Measurements from ENCODE around the gene ATL1.

The ATL1 gene

GRCh38 chr14:50531595-50532501 is 28.1 kb upstream of the ATL1 start (continued):
- no peak for TF ChIP-seq ZNF292 (tag by site-specific recombination; IDR thresholded peaks at IDR 0.05; ENCODE audit: borderline replicate concordance, low read depth)
- TF ChIP-seq ZNF10 (tag by site-specific recombination; IDR thresholded peaks at IDR 0.05): no peak
- no peak for TF ChIP-seq ZNF248 (tag by site-specific recombination; IDR thresholded peaks at IDR 0.05)
- peak; percentile 59 for TF ChIP-seq PRDM10 (tag by site-specific recombination; IDR thresholded peaks at IDR 0.05)
- no peak for TF ChIP-seq ZNF501 (tag by site-specific recombination; IDR thresholded peaks at IDR 0.05)
- no peak for TF ChIP-seq REPIN1 (tag by site-specific recombination; IDR thresholded peaks at IDR 0.05; ENCODE audit: low read depth)
- TF ChIP-seq ZNF37A (tag by site-specific recombination; IDR thresholded peaks at IDR 0.05): no peak
- TF ChIP-seq ATF2 (tag by site-specific recombination; IDR thresholded peaks at IDR 0.05; ENCODE audit: low read depth): no peak
- TF ChIP-seq ZBTB48 (tag by site-specific recombination; IDR thresholded peaks at IDR 0.05): peak; percentile 71; the same call in 1 of the 2 replicates
- TF ChIP-seq ZFP41 (tag by site-specific recombination; IDR thresholded peaks at IDR 0.05; ENCODE audit: borderline replicate concordance): no peak
- TF ChIP-seq ZNF214 (tag by site-specific recombination; IDR thresholded peaks at IDR 0.05; ENCODE audit: borderline replicate concordance): no peak
- TF ChIP-seq ZNF335 (tag by site-specific recombination; conservative IDR thresholded peaks at IDR 0.05): peak; percentile 95
- no peak for TF ChIP-seq ZNF274 (IDR thresholded peaks at IDR 0.05; ENCODE audit: low read length)
- no peak for TF ChIP-seq ZNF274 (tag by site-specific recombination; IDR thresholded peaks at IDR 0.05; ENCODE audit: borderline replicate concordance)
- TF ChIP-seq ZBTB21 (tag by site-specific recombination; IDR thresholded peaks at IDR 0.05): no peak
- TF ChIP-seq ZNF266 (tag by site-specific recombination; IDR thresholded peaks at IDR 0.05; ENCODE audit: low read depth): no peak
- no peak for TF ChIP-seq ZBTB11 (tag by site-specific recombination; conservative IDR thresholded peaks at IDR 0.05; ENCODE audit: low read depth)
- peak; percentile 13; the same call in 1 of the 2 replicates for TF ChIP-seq FEZF1 (tag by site-specific recombination; IDR thresholded peaks at IDR 0.05)
- TF ChIP-seq ZNF777 (tag by site-specific recombination; IDR thresholded peaks at IDR 0.05; ENCODE audit: borderline replicate concordance): 0 out of 2 replicates have a peak, but pooled peaks have one; percentile 14
- TF ChIP-seq PATZ1 (tag by site-specific recombination; IDR thresholded peaks at IDR 0.05): peak; percentile 13; the same call in 1 of the 2 replicates
- no peak for TF ChIP-seq ZBTB44 (tag by site-specific recombination; IDR thresholded peaks at IDR 0.05)
- TF ChIP-seq ZNF626 (tag by site-specific recombination; IDR thresholded peaks at IDR 0.05): no peak
- TF ChIP-seq ZNF350 (tag by site-specific recombination; IDR thresholded peaks at IDR 0.05): no peak
- TF ChIP-seq ZNF670 (tag by site-specific recombination; IDR thresholded peaks at IDR 0.05; ENCODE audit: low read depth): no peak
- TF ChIP-seq KLF10 (tag by site-specific recombination; IDR thresholded peaks at IDR 0.05): no peak
- no peak for TF ChIP-seq ZNF792 (tag by site-specific recombination; IDR thresholded peaks at IDR 0.05)
- TF ChIP-seq OVOL3 (tag by site-specific recombination; IDR thresholded peaks at IDR 0.05): no peak

All from HEK293 (cell line).